NK-92 (cell line): Measurements from ENCODE around the gene ANP32B.
"Not testable (repeated sequence)": the region's sequence is repeated elsewhere in the genome, so short reads cannot be mapped to it uniquely, and the experiment has no call there.

Experiments used
- DNase-seq: peaks from one replicate; lab custom pipeline; 2025; ENCODE audit not compliant: unreplicated experiment; lab: John Stamatoyannopoulos, UW

ANP32B gene

DNA sequence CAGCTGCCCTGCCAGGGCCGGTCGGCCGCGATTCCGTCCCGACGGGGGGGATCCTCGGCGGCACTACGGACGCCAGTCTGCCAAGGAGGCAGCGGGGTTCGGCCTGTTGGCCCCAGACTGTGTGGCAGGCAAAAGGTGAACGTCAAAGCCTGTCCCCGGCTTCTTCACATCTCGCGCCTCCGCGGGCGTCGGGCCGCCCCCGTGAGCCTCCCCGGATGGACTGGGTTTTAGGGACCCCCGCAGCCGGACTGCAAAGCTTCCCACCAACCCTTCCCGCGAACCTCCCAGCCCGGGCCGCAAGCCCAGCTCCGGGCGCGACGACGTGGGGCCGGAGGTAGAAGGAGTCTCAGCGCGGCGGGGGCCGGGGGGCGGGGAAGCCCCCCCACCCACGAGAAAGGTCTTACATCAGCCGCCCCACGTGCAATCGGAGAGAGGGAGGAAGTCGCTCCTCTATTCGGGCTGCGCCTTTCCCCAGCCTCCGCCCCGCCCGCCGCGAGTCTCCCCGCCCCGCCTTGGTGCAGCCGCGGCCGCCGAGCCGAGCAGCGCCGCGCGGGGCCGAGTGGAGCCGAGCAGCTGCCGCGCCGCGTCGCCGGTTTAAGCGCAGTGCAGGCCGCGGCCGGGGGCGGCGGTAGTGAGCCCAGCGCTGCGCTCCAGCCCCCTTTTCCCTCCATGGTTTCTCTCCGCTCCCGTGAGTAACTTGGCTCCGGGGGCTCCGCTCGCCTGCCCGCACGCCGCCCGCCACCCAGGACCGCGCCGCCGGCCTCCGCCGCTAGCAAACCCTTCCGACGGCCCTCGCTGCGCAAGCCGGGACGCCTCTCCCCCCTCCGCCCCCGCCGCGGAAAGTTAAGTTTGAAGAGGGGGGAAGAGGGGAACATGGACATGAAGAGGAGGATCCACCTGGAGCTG, at the start of gene ANP32B:
Gene ANP32B (plus strand): TSS at position 659 of the 906 bp plus-strand sequence. CDS start 215 bp downstream, at position 874.
- peak; percentile 76 for DNase-seq

GRCh38 chr9:97934321-97935115, 48.6 kb upstream of the ANP32B start:
- DNase-seq = no peak

GRCh38 chr9:97935276-97935675, 47.9 kb upstream of the ANP32B start:
- DNase-seq = no peak

DNA sequence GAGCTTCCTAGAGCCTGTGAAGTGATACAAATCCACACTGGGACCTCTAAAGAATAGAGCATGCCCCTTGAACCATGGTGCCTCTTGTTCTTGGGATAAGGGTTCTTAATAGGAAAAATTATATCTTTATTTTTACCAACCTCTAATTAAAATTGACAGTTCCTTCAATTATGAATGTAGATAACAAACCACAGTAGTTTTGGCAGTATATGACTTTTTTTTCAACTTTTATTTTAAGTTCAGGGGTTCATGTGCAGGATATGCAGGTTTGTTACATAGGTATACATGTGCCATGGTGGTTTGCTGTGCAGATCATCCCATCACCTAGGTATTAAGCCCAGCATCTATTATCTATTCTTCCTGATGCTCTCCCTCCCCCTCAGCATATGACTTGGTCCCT, 46.1 kb upstream of the ANP32B start:
- no peak for DNase-seq

DNA sequence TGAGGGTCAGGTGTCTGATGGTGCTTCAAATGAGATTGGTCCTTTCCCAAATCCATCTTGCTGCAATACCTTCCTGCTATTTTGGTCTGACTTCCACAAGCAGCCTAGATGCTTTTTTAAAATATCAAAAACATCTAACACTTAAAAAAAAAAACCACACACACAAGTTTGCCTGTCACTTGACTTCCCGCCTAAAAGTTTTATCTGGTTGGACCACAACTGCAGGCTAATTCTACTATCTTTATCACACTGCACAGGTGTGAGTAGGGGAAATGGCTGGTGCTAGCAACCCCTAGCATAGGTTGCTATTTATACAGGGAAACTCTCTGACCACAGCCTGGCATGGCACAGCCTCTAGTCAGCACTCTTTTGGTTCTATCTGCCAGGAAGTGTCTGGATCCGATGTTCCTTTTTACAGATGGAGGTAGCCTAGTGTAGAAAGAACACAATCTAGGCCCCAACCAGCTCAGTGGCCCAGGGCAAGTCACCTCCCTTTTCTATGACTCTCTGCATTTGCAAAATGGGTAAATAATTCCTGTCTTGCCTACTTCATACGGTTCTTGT, 45.0 kb upstream of the ANP32B start, which contains the start of gene HEMGN:
Gene HEMGN (minus strand): TSS at position 92 of the 564 bp plus-strand sequence. CDS start 36 bp downstream, at position 56.
- DNase-seq = no peak

GRCh38 chr9:97940233-97940632, 42.9 kb upstream of the ANP32B start:
- DNase-seq = no peak

DNA sequence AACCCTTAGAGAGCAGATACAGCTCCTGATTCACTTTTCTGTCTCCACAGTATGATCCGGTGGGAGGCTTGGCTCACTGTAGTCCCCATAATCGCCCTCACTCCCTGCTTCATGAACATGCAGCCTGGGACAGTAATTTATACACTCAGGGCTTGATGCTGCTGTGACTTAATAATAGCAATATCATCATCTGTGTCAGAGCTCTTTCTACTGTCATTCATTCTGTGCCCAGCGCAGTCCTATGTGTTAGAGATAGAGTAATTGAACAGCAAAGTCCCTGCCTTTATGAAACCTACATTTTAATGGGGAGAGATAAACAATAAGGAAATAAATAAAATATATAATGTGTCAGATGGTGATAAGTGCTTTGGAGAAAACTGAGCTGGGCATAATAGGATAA, 42.4 kb upstream of the ANP32B start:
- no peak for DNase-seq

DNA sequence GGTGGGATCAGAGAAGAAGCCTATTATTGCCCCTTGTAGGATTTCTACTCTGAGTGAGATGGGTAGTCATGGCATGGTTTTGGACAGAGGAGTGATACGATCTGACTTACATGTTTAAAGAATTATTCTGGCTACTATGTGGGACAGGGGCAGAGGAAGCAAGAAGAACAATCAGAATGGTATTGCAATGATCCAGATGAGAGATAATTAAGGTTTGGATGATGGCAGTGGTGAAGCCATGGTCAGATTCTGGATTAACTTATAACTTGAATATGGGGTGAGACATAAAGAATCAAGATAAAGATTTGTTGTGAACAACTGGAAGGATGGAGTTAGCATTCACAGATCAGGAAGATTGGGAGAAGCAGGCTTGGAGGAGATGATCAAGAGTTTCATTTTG, 41.8 kb upstream of the ANP32B start:
- DNase-seq = no peak

- DNase-seq = no peak
These were observed 39.8 kb upstream of the ANP32B start for GRCh38 chr9:97943308-97943855.

- DNase-seq = no peak
These were observed 38.5 kb upstream of the ANP32B start for GRCh38 chr9:97944612-97945011.

GRCh38 chr9:97945470-97945869, 37.7 kb upstream of the ANP32B start:
- DNase-seq = not testable (repeated sequence)

GRCh38 chr9:97947094-97947493, 36.0 kb upstream of the ANP32B start:
- DNase-seq = not testable (repeated sequence)

DNA sequence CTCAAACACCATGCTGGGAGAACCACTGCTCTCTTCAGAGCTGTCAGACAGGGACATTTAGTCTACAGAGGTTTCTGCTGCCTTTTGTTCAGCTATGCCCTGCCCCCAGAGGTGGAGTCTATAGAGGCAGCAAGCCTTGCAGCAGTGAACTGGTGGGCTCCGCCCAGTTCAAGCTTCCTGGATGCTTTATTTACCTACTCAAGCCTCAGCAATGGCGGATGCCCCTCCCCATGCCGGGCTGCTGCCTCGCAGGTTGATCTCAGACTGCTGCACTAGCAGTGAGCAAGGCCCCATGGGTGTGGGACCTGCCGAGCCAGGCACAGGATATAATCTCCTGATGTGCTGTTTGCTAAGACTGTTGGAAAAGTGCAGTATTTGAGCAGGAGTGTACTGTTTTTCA, 32.3 kb upstream of the ANP32B start:
- DNase-seq = not testable (repeated sequence)

DNA sequence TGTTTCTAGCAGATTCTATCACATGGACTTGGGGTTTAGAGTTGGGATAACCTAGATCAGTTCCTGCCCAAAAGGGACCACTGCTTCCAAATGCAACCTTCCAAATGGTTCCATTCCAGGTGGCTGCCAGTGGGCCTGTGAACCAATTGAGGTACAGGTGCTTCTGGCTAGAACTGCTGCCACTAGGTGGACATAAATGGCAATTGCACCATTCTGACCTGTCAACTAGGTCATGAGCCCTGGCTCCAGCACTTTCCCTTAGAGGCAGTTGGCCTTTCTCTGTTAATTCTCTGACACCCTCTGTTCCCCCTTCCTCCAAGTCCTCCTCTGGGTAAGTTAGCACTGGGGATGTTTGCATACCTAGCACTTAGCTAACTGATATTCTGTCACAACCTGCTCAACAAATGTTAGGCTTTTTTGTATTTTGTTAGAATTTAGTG, 28.6 kb upstream of the ANP32B start:
- DNase-seq = no peak

- no peak for DNase-seq
These were observed 26.8 kb upstream of the ANP32B start for GRCh38 chr9:97956331-97956730.

GRCh38 chr9:97958812-97959511, 24.2 kb upstream of the ANP32B start:
- no peak for DNase-seq

- DNase-seq = no peak
These were observed 23.6 kb upstream of the ANP32B start for GRCh38 chr9:97959585-97959984.

DNA sequence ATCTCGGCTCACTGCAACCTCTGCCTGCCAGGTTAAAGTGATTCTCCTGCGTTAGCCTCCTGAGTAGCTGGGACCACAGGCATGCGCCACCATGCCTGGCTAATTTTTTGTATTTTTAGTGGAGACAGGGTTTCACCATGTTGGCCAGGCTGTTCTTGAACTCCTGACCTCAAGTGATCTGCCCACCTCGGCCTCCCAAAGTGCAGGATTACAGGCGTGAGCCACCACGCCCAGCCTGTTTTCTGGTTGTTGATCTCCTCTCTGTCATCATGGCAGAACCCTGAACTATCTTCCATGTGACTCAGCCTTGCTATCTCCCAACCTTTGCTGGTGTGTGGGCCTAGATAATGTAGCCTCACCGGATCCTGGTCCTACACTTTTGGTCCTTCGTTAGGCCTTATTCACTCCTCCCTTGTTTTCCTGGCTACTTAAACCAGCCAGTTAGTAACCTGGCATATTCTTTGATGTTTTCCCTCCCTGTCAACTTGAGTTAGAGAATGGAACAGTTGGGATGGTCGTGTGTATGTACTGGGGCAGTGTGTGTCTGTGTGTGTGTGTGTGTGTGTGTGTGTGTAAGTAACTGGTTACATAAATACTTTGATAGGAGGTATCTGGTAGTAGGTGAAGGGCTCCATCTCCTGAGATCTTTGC, 22.3 kb upstream of the ANP32B start:
- not testable (repeated sequence) for DNase-seq

- no peak for DNase-seq
These were observed 21.8 kb upstream of the ANP32B start for GRCh38 chr9:97961361-97961760.

DNA sequence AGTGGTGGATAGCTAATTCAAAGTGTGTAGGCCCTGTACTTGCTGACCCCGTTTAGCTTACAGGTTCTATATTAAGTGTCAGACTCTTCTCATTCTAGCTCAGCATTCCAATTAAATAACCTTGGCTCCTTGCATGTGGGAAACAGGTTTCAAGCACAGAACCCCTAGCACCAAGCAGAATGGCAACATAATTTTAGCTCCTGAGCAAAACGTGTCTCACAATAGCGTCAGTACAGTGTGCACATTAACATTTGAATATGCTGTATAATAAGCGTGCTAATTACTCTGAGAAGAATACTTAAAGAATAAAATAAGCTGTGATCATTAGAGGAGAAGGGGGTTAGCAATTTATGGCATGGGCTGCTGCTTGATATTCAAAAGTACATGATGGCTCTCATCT, 21.0 kb upstream of the ANP32B start:
- DNase-seq = no peak
